CD14-positive monocyte (primary cell): ENCODE results near the gene HSD3B7. TPM values are rescaled to one million over a fixed set of nuclear protein-coding genes. Genes with fewer than 3 reads are reported as not detected.

Source experiments
- DNase-seq, 3 donors: peaks; one replicate each; pipeline ENCODE4 v3.0.0-alpha.2; 2011 to 2022
- H2AFZ ChIP-seq: 2 replicates; pipeline ENCODE4 v1.6.0; 2012; ENCODE audit warnings: mild to moderate bottlenecking, low read depth, low read length, inconsistent platforms; ENCODE audit not compliant: insufficient read depth, poor library complexity, severe bottlenecking
- H3K27ac ChIP-seq, 2 donors: 1 replicate in 1 of 2; 2 replicates in 1 of 2; pipeline ENCODE4 v1.5.1; 2012 to 2013; ENCODE audit warnings: low read length in 2 of 2, control low read depth in 1 of 2, inconsistent platforms in 1 of 2, low read depth in 1 of 2, mild to moderate bottlenecking in 1 of 2
- H3K27me3 ChIP-seq, 2 donors: one replicate each; pipeline versions ENCODE4 v1.6.0 to v1.6.1; 2011 to 2013; ENCODE audit warnings: low read length in 2 of 2; ENCODE audit not compliant: control insufficient read depth in 2 of 2, insufficient read depth in 2 of 2
- H3K36me3 ChIP-seq, 2 donors: replicated peaks in 1 of 2; 1 replicate in 1 of 2; 2 replicates in 1 of 2; pipeline versions ENCODE4 v1.5.1 to v1.6.1; 2012 to 2013; ENCODE audit warnings: low read length in 2 of 2, control low read depth in 1 of 2, inconsistent platforms in 1 of 2, mild to moderate bottlenecking in 1 of 2; ENCODE audit not compliant: insufficient read depth in 2 of 2, control insufficient read depth in 1 of 2
- H3K4me1 ChIP-seq, 2 donors: 1 replicate in 1 of 2; 2 replicates in 1 of 2; pipeline versions ENCODE4 v1.5.1 to v1.6.1; 2012 to 2013; ENCODE audit warnings: low read length in 2 of 2, control low read depth in 1 of 2, inconsistent platforms in 1 of 2, mild to moderate bottlenecking in 1 of 2, moderate library complexity in 1 of 2; ENCODE audit not compliant: insufficient read depth in 2 of 2, control insufficient read depth in 1 of 2
- H3K4me2 ChIP-seq: replicated peaks from 2 replicates; pipeline ENCODE3; 2012; ENCODE audit warnings: low read length, moderate library complexity, mild to moderate bottlenecking; ENCODE audit not compliant: poor library complexity, severe bottlenecking; ENCODE audit errors: extremely low read depth
- H3K4me3 ChIP-seq, 3 experiments: fragments of 200-600 bp in 1 of 3; sonication (generic) in 1 of 3; replicated peaks in 1 of 3; 1 replicate in 2 of 3; 2 replicates in 1 of 3; pipeline ENCODE4 v1.5.1; 2011 to 2013; ENCODE audit warnings: low read length in 3 of 3, mild to moderate bottlenecking in 3 of 3, control low read depth in 2 of 3, low read depth in 2 of 3, inconsistent platforms in 1 of 3, moderate library complexity in 1 of 3
- H3K79me2 ChIP-seq: 2 replicates; pipeline ENCODE4 v1.6.0; 2012; ENCODE audit warnings: mild to moderate bottlenecking, control low read depth, inconsistent platforms, low read length, moderate library complexity; ENCODE audit not compliant: insufficient read depth
- H3K9ac ChIP-seq: 2 replicates; pipeline ENCODE4 v1.6.0; 2017; ENCODE audit warnings: low read length, mild to moderate bottlenecking; ENCODE audit not compliant: insufficient read depth, poor library complexity, severe bottlenecking
- H3K9me3 ChIP-seq, 2 donors: replicated peaks in 1 of 2; 1 replicate in 1 of 2; 2 replicates in 1 of 2; pipeline versions ENCODE4 v1.5.1 to v1.6.1; 2012 to 2013; ENCODE audit warnings: low read length in 2 of 2, control low read depth in 1 of 2; ENCODE audit not compliant: control insufficient read depth in 1 of 2, insufficient read depth in 1 of 2
- H4K20me1 ChIP-seq: 2 replicates; pipeline ENCODE4 v1.6.0; 2012; ENCODE audit warnings: mild to moderate bottlenecking, low read length, control low read depth, moderate library complexity; ENCODE audit not compliant: insufficient read depth
- H3K27ac Mint-ChIP-seq, 7 donors: one replicate each; pipeline ENCODE4 v1.8.0; 2020; ENCODE audit warnings: mild to moderate bottlenecking in 7 of 7, mixed read lengths in 7 of 7, moderate library complexity in 6 of 7, inconsistent platforms in 2 of 7
- H3K27me3 Mint-ChIP-seq, 3 donors: one replicate each; pipeline ENCODE4 v1.8.0; 2021 to 2022; ENCODE audit warnings: low read depth in 3 of 3, mild to moderate bottlenecking in 3 of 3, mixed read lengths in 3 of 3, moderate library complexity in 3 of 3, inconsistent platforms in 1 of 3
- H3K36me3 Mint-ChIP-seq, 2 donors: one replicate each; pipeline ENCODE4 v1.8.0; 2020; ENCODE audit warnings: mixed read lengths in 2 of 2, inconsistent platforms in 1 of 2, mild to moderate bottlenecking in 1 of 2
- H3K4me1 Mint-ChIP-seq: one replicate; pipeline ENCODE4 v1.8.0; 2020; ENCODE audit warnings: mild to moderate bottlenecking, mixed read lengths
- H3K4me3 Mint-ChIP-seq, 2 donors: one replicate each; pipeline ENCODE4 v1.8.0; 2020; ENCODE audit warnings: mild to moderate bottlenecking in 2 of 2, mixed read lengths in 2 of 2, moderate library complexity in 1 of 2
- H3K9me3 Mint-ChIP-seq, 7 donors: one replicate each; pipeline ENCODE4 v1.8.0; 2020 to 2022; ENCODE audit warnings: mixed read lengths in 7 of 7, mild to moderate bottlenecking in 6 of 7, moderate library complexity in 6 of 7, inconsistent platforms in 2 of 7
- CTCF ChIP-seq: fragments of 200-600 bp; IDR thresholded peaks from one replicate; pipeline ENCODE4 v1.8.0; 2022; ENCODE audit warnings: antibody characterized with exemption, mild to moderate bottlenecking
- WGBS: methylation state at CpG from one replicate; pipeline ENCODE4 v1.1.5; 2013; ENCODE audit warnings: missing lambda C conversion rate; ENCODE audit not compliant: insufficient coverage; 5-methylcytosine and 5-hydroxymethylcytosine counted together
- intact Hi-C, 2 donors: fragments of 100-400 bp; cut with micrococcal nuclease; formaldehyde crosslinking; loops; one replicate each; pipeline versions ENCODE4 v1.15.0 to v1.15.1; 2023
- polyA plus RNA-seq, 3 donors: library from polyadenylated mRNA; depleted of rRNA in 1 of 3; unstranded in 2 of 3; stranded (reverse) in 1 of 3; fragments of 300-500 nt in 2 of 3; fragments of >200 nt in 1 of 3; fragmentation: Illumina TruSeq in 2 of 3; gene quantifications; 1 replicate in 2 of 3; 2 replicates in 1 of 3; pipeline ENCODE4 v1.2.3, GENCODE V29; 2012 to 2021

Gene HSD3B7
- polyA plus RNA-seq, 3 donors, result 0.89 to 4.3 (median 2.7) TPM

GRCh38 chr16:30980434-30980833 is 4.6 kb upstream of the HSD3B7 start:
- Mint-ChIP-seq H3K9me3 (peaks cover 0 to 3% (median 0%) of the 10 kb centered on the region in 7 donors), H3K4me1 (peaks cover 4% of the 10 kb centered on the region), H3K27me3 (no peaks in the 10 kb centered on the region), H3K27ac (no peak overlapping the region), H3K36me3 (peaks cover 62 to 88% of the 10 kb centered on the region in 2 donors), H3K4me3 (no peak overlapping the region)
- Histone ChIP-seq H3K4me3 (no peak overlapping the region), H4K20me1 (peaks cover 7% of the 10 kb centered on the region), H2AFZ (no peak overlapping the region), H3K27me3 (no peaks in the 10 kb centered on the region), H3K79me2 (no peaks in the 10 kb centered on the region), H3K9me3 (no peaks in the 10 kb centered on the region), H3K27ac (no peak overlapping the region), H3K4me2 (no peak overlapping the region), H3K4me1 (peaks cover 7 to 11% of the 10 kb centered on the region in 2 donors), H3K9ac (no peak overlapping the region), H3K36me3 (peaks cover 73 to 87% of the 10 kb centered on the region in 2 donors)
- DNase-seq, result no peak
- 97% methylated on average over 15 of the region's 29 CpGs for WGBS
- intact Hi-C loops, result loop anchor here (10.0 kb wide), 3 partner anchors 174 to 884 kb away; partner anchors contain the start of gene PRSS36 (in 1 of the 2)
- no peak for TF ChIP-seq CTCF

GRCh38 chr16:30980959-30981358 is 4.0 kb upstream of the HSD3B7 start:
- H3K27ac ChIP-seq, result no peak overlapping the region
- Mint-ChIP-seq H3K4me3 (no peak overlapping the region), H3K36me3 (peaks cover 57 to 83% of the 10 kb centered on the region in 2 donors), H3K27me3 (no peaks in the 10 kb centered on the region), H3K4me1 (peaks cover 4% of the 10 kb centered on the region), H3K27ac (no peak overlapping the region), H3K9me3 (peaks cover 0 to 3% (median 0%) of the 10 kb centered on the region in 7 donors)
- no peaks in the 10 kb centered on the region for H3K79me2 ChIP-seq
- no peak overlapping the region for H2AFZ ChIP-seq
- no peak overlapping the region for H3K9ac ChIP-seq
- peaks cover 7% of the 10 kb centered on the region for H4K20me1 ChIP-seq
- H3K9me3 ChIP-seq, result no peaks in the 10 kb centered on the region
- intact Hi-C loops, result loop anchor here (10.0 kb wide), 3 partner anchors 174 to 884 kb away; partner anchors contain the start of gene PRSS36 (in 1 of the 2)
- no peak overlapping the region for H3K4me2 ChIP-seq
- no peak for DNase-seq
- H3K27me3 ChIP-seq, result no peaks in the 10 kb centered on the region
- no peak for TF ChIP-seq CTCF
- H3K36me3 ChIP-seq, result peaks cover 69 to 82% of the 10 kb centered on the region in 2 donors
- 93% methylated on average over 14 of the region's 14 CpGs for WGBS
- no peak overlapping the region for H3K4me3 ChIP-seq
- H3K4me1 ChIP-seq, result peaks cover 8 to 14% of the 10 kb centered on the region in 2 donors
